RWPE2 (cell line): ENCODE results near the gene CD6.
A peak's percentile ranks its signal among the peaks of the same experiment; 100 is the strongest.

Experiments
- ATAC-seq: fragments of 200-7000 bp; cut with Tn5 transposase; 3 replicates; pipeline ENCODE4 v1.9.1; 2021; ENCODE audit warnings: low read depth
- DNase-seq: peaks from one replicate; pipeline ENCODE4 v3.0.0-alpha.2; 2020; ENCODE audit warnings: low spot score
- H3K27ac ChIP-seq: fragments of 450-650 bp; 2 replicates; pipeline ENCODE4 v1.5.1; 2017; ENCODE audit warnings: mild to moderate bottlenecking; ENCODE audit not compliant: poor library complexity, severe bottlenecking
- H3K27me3 ChIP-seq: fragments of 250-450 bp; sonication (Bioruptor Pico); 2 replicates; pipeline ENCODE4 v1.5.1; 2021; ENCODE audit warnings: mild to moderate bottlenecking, moderate library complexity; ENCODE audit not compliant: insufficient read depth, poor library complexity, severe bottlenecking
- H3K36me3 ChIP-seq: fragments of 250-450 bp; sonication (Bioruptor Pico); 2 replicates; pipeline ENCODE4 v1.5.1; 2020; ENCODE audit warnings: low read depth, mild to moderate bottlenecking, moderate library complexity
- H3K4me1 ChIP-seq: fragments of 250-450 bp; sonication (Bioruptor Pico); 2 replicates; pipeline ENCODE4 v1.5.1; 2021; ENCODE audit warnings: mild to moderate bottlenecking, moderate library complexity; ENCODE audit not compliant: insufficient read depth, poor library complexity, severe bottlenecking
- H3K4me3 ChIP-seq: fragments of 250-450 bp; sonication (Bioruptor Pico); 2 replicates; pipeline ENCODE4 v1.5.1; 2021; ENCODE audit warnings: mild to moderate bottlenecking, moderate library complexity; ENCODE audit not compliant: severe bottlenecking
- H3K9me3 ChIP-seq: fragments of 250-450 bp; sonication (Bioruptor Pico); 2 replicates; pipeline ENCODE4 v1.5.1; 2021; ENCODE audit warnings: mild to moderate bottlenecking, moderate library complexity; ENCODE audit not compliant: severe bottlenecking
- CTCF ChIP-seq: fragments of 450-650 bp; IDR thresholded peaks from one replicate; pipeline ENCODE4 v1.5.1; 2017; ENCODE audit warnings: mild to moderate bottlenecking, moderate library complexity; ENCODE audit not compliant: poor library complexity, severe bottlenecking

CD6 gene

GRCh38 chr11:61019832-61020405 is 48.4 kb downstream of the CD6 start:
- Histone ChIP-seq H3K27me3 (peaks cover 2% of the 10 kb centered on the region), H3K9me3 (no peaks in the 10 kb centered on the region), H3K27ac (no peak overlapping the region), H3K4me3 (no peak overlapping the region), H3K36me3 (no peaks in the 10 kb centered on the region), H3K4me1 (no peaks in the 10 kb centered on the region)
- DNase-seq (peak; percentile 7), ATAC-seq (no peak)
- no peak for TF ChIP-seq CTCF

- H3K4me3 ChIP-seq = no peak overlapping the region
- DNase-seq = peak; percentile 32
- no peaks in the 10 kb centered on the region for H3K4me1 ChIP-seq
- no peak for ATAC-seq
- no peaks in the 10 kb centered on the region for H3K36me3 ChIP-seq
- no peak for TF ChIP-seq CTCF
- no peaks in the 10 kb centered on the region for H3K9me3 ChIP-seq
- H3K27me3 ChIP-seq = peaks cover 2% of the 10 kb centered on the region
- no peak overlapping the region for H3K27ac ChIP-seq
Observed at GRCh38 chr11:61020551-61021235, 49.2 kb downstream of the CD6 start.

- ATAC-seq (peak; percentile 83), DNase-seq (peak; percentile 76)
- Histone ChIP-seq H3K27ac (no peak overlapping the region), H3K4me3 (no peak overlapping the region), H3K36me3 (no peaks in the 10 kb centered on the region), H3K9me3 (no peaks in the 10 kb centered on the region), H3K4me1 (no peaks in the 10 kb centered on the region), H3K27me3 (peaks cover 2% of the 10 kb centered on the region)
- no peak for TF ChIP-seq CTCF
Observed at GRCh38 chr11:61021661-61022212, 50.3 kb downstream of the CD6 start.

GRCh38 chr11:61022311-61023085 is 51.0 kb downstream of the CD6 start:
- H3K27ac ChIP-seq = no peak overlapping the region
- H3K4me1 ChIP-seq = no peaks in the 10 kb centered on the region
- no peak overlapping the region for H3K4me3 ChIP-seq
- H3K36me3 ChIP-seq = no peaks in the 10 kb centered on the region
- no peak for ATAC-seq
- peaks cover 2% of the 10 kb centered on the region for H3K27me3 ChIP-seq
- no peaks in the 10 kb centered on the region for H3K9me3 ChIP-seq
- peak; percentile 21 for DNase-seq
- TF ChIP-seq CTCF = no peak
